GM12872 (cell line): ENCODE results near the gene DGKB.

ENCODE experiments used
- CTCF ChIP-seq: IDR thresholded peaks from 3 replicates; pipeline ENCODE4 v1.5.1; 2011; ENCODE audit warnings: low read depth, mild to moderate bottlenecking, low read length, moderate library complexity; ENCODE audit not compliant: insufficient read depth

Gene DGKB

GRCh38 chr7:14892961-14893360, 9.6 kb downstream of the DGKB start:
- no peak for TF ChIP-seq CTCF

- TF ChIP-seq CTCF, result no peak
These were observed 11.3 kb downstream of the DGKB start for GRCh38 chr7:14891289-14891688.

- no peak for TF ChIP-seq CTCF
These were observed 13.6 kb downstream of the DGKB start for GRCh38 chr7:14888962-14889361.

GRCh38 chr7:14886533-14886932, 16.0 kb downstream of the DGKB start:
- no peak for TF ChIP-seq CTCF

GRCh38 chr7:14875941-14876587, 26.5 kb downstream of the DGKB start:
- no peak for TF ChIP-seq CTCF

- no peak for TF ChIP-seq CTCF
These were observed 30.7 kb downstream of the DGKB start for GRCh38 chr7:14871880-14872279.

GRCh38 chr7:14870394-14870793, 32.2 kb downstream of the DGKB start:
- no peak for TF ChIP-seq CTCF

GRCh38 chr7:14868937-14869336, 33.6 kb downstream of the DGKB start:
- TF ChIP-seq CTCF, result no peak
